Measurements from ENCODE around the gene CPNE8.

DNA sequence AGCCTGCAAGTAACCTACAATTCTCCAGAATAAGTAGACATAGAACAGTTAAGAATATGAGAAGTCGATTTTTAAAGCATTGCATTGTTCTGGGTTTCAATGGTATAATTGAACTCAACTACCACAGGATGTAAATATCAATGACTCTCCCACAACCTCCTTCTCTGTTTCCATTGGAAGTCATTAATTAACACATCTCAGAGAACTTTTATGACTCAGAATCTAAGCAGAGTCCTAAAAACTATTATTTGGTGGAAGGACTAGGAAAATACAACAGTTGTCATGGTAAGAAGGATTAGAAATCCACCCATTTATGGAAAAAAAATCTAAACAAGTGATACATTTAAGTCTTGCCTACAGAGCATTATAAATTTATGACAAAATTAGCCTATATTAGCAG lies 21.1 kb upstream of the CPNE8 start:
- no peak for TF ChIP-seq CTCF (conservative IDR thresholded peaks at IDR 0.05)
- TF ChIP-seq EZH2 (IDR thresholded peaks at IDR 0.05; ENCODE audit: low read depth) = no peak
